Thyroid gland (tissue), 4 donors: ENCODE measurements around the gene NTN5.

Experiments used
- POLR2A ChIP-seq, 2 donors: fragments of 450-650 bp; IDR thresholded peaks; one replicate each; pipeline ENCODE4 v1.6.1; 2017; ENCODE audit warnings: antibody characterized with exemption in 2 of 2, mild to moderate bottlenecking in 2 of 2, moderate library complexity in 1 of 2
- TF ChIP-seq, protein P1 (sequence below), 6 experiments: fragments of 200-600 bp in 3 of 6; fragments of 450-650 bp in 3 of 6; sonication (generic) in 3 of 6; IDR thresholded peaks; one replicate each; pipeline ENCODE4 v1.5.1; 2016 to 2019; ENCODE audit warnings: antibody characterized with exemption in 6 of 6, mild to moderate bottlenecking in 2 of 6, inconsistent platforms in 1 of 6, moderate library complexity in 1 of 6

DNA sequence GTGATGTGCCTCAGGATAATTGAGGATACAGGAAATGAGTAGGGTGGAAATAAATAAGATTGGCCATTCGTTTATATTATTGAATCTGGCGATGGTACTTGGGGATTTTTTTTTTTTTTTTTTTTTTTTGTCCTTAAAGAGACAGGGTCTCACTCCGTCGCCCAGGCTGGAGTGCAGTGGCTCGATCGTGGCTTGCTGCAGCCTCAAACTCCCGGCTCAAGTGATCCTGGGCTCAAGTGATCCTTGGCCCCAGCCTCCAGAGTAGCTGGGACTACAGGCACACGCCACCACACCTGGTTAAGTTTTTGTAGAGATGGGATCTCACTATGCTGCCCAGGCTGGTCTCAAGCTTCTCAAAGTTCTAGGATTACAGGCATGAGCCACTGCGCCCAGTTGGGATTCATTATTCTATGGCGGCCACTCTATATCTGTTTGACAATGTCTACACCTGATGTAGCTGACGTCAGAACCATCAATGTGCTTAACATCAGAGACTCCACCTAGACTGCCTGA is 49.4 kb upstream of the NTN5 start:
- TF ChIP-seq, protein P1, sequence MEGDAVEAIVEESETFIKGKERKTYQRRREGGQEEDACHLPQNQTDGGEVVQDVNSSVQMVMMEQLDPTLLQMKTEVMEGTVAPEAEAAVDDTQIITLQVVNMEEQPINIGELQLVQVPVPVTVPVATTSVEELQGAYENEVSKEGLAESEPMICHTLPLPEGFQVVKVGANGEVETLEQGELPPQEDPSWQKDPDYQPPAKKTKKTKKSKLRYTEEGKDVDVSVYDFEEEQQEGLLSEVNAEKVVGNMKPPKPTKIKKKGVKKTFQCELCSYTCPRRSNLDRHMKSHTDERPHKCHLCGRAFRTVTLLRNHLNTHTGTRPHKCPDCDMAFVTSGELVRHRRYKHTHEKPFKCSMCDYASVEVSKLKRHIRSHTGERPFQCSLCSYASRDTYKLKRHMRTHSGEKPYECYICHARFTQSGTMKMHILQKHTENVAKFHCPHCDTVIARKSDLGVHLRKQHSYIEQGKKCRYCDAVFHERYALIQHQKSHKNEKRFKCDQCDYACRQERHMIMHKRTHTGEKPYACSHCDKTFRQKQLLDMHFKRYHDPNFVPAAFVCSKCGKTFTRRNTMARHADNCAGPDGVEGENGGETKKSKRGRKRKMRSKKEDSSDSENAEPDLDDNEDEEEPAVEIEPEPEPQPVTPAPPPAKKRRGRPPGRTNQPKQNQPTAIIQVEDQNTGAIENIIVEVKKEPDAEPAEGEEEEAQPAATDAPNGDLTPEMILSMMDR (IDR thresholded peaks at IDR 0.05), result no peak
- TF ChIP-seq POLR2A (IDR thresholded peaks at IDR 0.05), result no peak
